HUDEP-2 (cell line): ENCODE measurements around the gene TRPM3.
"Not testable (repeated sequence)": the region's sequence is repeated elsewhere in the genome, so short reads cannot be mapped to it uniquely, and the experiment has no call there.

Source experiments
- DNase-seq, 76 experiments: peaks; one replicate each; lab custom pipeline; 2025; ENCODE audit not compliant: unreplicated experiment in 76 of 76; lab: John Stamatoyannopoulos, UW

The TRPM3 gene

DNA sequence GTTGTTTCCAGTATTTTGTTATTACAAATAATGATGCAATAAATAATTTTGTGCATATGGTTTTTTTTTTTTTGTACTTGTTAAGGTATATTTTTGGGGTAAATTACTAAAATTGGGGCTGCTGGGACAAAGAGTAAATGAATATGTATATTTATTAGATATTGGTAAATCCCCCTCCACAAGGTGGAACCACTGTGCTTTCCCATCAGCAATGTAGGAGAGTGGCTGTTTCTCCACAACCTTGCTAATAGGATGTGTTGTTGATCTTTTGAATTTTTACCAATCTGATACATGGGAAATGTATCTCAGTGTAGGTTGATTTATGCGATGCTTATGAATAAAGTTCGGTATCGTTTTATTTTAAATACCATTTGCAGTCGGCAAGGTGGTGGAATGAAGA lies 118.1 kb downstream of the TRPM3 start:
- DNase-seq, result no peak

DNA sequence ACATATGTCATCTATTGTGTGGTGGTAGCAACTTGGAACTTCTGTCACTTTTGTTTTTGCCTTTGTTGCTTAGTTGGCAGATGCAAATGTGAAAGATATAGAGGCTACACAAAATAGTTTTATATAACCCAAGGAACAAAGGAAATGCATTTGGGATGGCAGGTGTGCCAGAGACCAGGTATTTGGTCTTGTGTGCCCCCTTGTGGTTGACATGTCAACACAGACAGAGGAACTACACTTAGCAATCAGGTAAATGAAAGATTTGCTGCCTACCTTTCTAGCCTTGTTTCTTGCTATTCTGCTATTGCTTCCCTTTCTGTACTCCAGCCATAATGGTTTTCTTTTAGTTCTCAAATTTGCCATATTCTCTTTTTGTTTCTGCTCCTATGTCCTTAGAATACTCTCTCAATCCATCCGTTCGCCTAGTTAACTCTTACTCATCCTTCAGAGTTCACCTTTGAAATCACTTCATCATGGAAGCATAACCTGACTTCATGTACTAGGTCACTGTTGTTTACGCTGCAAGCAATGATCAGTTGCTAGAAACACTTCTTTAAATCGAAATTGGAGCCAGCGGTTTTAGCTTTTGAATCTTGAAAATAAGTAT lies 119.5 kb downstream of the TRPM3 start:
- DNase-seq, result peak in 3 of 76 experiments; percentile 0 to 5 (median 1)

DNA sequence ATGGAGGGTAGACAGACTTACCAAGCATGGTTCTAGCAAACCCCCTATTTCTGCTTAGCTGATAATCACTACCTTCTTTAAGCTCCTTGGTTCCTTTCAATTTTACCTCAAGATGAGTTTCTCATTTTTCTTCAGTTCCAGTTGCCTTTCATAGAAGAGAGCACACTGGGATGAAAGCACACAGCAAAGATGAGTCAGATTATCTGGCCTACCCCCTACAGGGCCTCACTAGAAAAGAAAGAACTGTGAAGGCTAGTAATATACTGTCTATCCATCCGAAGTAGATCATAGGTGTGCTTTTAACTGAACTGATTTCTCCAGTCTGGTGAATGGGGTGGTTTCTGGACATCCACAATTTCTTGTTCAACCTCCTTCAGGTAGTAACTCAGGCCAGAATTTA lies 122.5 kb downstream of the TRPM3 start:
- no peak for DNase-seq

DNA sequence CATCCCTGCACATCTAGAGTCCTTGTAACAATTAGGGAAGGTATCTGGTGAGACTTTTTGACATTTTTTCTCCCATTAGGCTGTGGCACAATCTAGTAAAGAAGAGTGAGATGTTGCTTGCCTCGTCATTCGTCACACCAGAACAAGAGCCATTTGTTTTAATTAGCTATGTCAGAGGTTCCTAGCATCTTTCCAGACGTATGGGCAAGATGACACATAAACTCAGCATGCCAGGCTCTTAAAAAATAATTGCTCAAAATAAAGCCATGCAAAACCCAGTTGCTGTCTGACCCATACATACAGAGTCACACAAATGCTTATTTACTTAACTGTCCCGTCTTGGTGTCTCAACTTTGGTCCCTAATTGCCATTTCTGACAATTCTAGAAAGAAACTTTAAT lies 125.9 kb downstream of the TRPM3 start:
- DNase-seq, result no peak

DNA sequence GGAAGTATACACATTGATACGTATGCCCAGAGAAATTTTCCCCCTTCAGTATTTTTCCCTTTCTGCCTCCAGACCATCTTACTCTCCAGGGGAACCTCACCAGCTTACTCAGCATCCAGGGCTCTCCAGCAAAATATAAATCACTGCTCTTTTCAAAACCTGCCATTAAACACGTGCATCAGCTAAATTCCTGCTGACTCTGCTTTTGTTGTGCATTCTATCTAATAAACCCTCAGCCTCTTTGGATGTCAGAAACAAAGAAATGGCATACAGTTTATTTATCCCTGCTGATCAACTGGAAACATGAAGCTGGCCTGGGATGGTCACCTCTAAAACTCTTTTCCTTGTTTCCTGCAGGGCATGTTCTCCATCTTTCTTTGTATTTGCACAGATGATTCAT lies 126.8 kb downstream of the TRPM3 start:
- DNase-seq, result peak in 1 of 76 experiments; percentile 0

DNA sequence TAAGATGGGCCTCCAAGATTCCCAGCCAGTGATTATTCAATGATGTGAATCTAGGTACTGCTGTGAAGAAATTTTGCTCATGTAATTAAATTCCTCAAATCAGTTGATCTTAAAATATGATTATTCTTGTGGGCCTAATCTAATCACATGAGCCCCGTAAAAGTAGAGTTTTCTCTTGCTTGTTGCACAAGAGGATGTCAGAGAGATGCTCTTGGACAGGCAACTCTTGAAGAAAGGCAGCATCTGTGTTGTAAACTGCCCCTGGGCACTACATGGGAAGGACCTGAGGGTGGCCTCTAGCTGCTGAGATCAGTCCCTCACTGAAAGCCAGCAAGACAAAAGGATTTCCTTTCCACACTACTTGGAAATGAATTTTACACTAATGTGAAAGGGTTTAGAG lies 132.9 kb downstream of the TRPM3 start:
- DNase-seq, result no peak

DNA sequence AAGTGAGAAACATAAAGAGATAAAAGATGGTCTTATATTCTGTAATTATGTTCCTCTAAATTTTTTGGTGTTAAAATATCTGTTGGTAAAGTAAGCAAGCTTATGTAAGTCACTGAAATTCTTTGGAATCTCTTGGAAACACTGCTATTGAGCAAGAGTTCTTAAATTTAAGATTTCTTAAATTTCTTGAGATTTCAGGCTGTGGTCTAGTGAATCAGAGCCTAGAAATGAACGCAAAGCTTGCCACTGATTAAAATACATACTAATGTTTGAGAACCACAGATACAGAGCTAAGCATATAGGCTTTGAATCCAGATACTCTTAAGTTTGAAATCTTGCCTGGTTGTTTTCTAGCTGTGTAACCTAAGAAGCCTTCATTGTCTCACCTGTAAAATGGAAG lies 133.4 kb downstream of the TRPM3 start:
- DNase-seq, result no peak

DNA sequence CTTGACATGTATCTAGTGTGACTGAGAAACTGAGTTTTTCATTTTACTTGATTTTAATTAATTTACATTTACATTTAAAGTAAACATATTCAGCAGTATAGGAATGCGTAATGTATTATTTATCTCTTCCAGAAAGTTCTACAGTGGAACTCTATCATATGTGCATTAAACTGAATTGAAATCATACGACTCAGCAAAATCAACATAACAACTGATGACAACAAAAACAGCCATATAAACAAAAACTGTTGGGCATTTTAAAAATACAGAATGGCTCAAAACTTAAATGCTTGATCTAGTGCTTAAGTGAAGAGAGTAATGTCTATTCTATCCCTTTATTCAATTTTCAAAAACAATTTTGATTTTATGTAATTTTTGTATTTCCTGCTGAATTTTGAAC lies 134.4 kb downstream of the TRPM3 start:
- no peak for DNase-seq

DNA sequence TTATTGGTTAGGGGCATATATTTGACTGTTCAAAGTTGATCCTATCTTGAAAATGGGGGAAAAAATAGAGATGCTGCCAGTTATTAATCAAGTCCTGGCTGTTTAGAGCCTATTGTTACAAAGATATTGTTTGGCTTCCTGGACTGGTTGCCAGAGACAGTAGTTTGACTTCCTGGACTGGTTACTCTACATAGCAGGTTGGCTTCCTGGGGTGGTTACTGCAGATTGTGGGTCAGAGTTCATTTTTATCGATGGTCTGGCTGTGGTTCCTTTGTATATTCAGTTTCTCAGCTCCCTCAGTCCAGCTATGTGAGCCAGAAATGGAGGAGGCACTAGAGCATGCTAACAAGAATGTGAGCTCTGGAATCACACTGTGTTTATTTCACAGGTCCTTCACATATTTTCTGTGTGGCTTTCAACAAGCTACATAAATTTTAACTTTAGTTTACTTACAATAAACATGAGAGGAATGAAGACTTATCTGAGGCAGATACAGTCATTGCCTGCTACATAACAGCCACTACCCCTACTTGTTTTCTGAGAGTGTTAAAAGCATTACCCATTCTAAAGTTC lies 137.6 kb downstream of the TRPM3 start:
- DNase-seq, result no peak

DNA sequence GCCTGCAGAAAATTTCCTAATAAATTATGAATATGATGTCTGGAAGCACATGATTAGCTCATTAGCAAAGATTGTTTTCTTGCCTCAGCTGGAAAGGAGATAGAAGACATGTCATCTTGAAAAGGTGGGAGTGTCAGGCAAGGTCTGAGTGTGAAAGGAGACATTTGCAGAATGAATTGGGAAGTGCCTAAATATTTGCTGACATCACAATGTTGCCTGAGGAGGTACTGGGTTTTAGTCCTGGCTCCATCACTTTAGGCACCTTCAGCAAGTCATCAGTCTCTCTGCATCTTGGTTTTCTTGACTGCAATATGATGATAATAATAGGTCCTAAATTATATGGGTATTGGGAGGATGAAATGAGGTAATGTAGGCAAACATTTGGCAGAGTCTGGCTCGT lies 140.1 kb downstream of the TRPM3 start:
- DNase-seq, result no peak

DNA sequence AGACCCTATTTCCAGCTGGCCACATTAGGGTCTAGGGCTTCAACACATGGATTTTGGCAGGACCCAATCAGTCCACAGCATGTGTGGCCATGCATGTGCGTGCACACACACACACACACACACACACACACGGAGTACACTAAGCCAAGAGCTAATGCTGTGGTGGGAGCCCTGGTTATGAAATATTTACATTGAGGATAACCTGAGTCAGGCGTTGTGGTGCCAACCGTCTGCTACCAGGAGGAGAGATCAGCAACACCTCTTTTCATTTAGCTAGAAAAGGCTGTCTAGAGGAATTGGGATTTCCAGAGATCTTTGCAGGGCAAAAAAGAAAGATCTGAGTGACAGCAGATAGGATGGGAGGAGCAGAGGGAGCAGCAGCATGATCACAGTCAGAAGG lies 141.5 kb downstream of the TRPM3 start:
- DNase-seq, result no peak

DNA sequence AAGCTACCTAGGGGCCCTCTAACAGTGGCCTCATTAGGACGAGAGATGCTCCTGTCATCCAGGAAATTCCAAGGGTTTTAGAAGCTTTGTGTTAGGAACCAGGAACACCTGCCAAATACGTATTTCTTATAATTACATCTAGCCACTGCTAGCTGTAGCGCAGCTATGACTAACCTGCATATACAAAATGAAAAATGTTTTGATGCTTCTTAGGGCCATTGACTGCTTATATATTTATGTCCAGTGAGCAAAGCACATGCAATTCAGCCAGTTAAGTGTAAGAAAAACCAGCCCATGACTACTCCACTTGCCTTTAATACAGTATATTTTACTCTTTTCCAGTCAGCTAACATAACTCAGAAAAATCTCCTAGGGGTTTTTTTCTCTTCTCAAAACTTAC lies 143.3 kb downstream of the TRPM3 start:
- DNase-seq, result no peak

DNA sequence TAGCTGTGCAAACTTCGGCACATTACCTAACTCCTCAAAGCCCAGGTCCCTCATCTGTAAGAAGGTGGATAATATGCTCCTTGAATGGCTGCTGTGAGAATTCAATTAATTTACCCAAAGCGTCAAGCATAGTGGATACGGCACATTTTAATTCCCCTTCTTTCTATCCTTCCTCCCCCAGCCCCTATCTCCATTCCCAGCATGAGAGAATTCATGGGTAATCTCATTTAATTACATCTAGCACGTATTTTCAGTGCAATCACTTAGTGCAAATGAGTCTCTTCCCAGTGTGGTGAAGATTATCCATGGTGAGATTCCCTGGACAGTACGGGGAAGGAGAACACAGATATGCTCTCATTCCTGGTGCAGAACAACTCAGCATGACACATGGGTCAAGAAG lies 145.6 kb downstream of the TRPM3 start:
- DNase-seq, result no peak

DNA sequence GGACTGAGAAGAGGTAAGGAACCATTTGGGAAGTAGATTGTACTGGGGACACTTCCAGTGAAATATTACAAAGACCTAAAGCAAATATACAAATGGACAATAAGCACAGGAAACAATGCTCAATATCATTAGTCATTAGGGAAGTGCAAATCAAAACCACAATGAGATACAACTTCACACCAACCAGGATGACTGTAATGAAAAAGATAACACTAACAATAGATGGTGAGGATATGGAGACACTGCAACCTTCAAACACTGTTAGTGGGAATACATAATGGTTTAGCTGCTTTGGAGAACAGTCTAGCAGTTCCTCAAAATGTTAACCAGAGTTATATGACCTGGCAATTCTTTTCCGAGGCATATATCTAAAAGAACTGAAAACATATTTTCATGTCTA lies 149.7 kb downstream of the TRPM3 start:
- DNase-seq, result no peak

DNA sequence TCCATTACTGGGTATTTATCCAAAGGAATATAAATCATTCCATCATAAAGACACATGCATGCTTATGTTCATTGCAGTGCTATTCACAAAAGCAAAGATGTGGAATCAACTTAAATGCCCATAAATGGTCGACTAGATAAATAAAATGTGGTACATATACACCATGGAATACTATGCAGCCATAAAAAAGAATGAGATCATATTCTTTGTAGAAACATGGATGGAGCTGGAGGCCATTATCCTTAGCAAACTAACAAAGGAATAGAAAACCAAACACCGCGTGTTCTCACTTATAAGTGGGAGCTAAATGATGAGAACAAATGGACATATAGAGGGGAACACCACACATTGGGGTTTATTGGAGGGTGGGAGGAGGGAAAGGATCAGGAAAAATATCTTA lies 155.0 kb downstream of the TRPM3 start:
- not testable (repeated sequence) for DNase-seq

DNA sequence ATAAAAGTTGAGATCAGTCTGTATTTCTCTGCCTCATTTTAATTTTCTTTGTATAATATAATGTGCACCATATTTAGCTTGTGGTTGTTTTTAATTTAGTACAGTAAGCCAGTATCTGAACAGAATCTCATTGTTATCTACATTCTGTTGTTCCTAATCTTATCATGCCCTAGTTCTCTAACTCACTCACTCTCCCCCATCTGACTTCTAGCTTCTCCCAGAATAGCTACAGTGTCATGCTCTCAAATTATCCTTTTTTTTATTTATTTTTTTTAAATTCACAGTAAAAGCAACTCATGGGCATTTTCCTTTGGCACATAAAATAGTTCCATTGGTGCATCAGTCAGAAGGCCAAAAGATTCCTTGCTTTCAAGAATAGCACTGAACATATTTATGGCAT lies 156.6 kb downstream of the TRPM3 start:
- DNase-seq, result no peak

DNA sequence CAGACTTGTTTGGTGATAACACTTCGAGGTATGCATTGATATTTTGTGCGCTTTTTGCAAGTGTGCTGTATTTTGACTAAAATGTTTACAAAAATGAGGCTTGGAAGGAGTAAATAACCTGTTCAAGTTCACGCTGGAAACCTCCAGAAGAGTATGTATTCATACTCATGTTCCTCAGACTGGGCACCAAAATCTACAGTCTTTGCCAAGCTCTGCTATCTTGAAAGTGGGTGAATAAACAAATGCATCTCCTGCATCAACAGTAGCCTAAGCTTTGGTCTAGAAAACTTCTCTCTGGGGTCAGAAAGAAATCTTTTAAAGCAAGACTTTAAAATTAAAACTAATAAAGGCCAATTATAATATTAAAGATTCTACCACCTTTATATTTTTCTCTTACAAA lies 157.9 kb downstream of the TRPM3 start:
- no peak for DNase-seq

DNA sequence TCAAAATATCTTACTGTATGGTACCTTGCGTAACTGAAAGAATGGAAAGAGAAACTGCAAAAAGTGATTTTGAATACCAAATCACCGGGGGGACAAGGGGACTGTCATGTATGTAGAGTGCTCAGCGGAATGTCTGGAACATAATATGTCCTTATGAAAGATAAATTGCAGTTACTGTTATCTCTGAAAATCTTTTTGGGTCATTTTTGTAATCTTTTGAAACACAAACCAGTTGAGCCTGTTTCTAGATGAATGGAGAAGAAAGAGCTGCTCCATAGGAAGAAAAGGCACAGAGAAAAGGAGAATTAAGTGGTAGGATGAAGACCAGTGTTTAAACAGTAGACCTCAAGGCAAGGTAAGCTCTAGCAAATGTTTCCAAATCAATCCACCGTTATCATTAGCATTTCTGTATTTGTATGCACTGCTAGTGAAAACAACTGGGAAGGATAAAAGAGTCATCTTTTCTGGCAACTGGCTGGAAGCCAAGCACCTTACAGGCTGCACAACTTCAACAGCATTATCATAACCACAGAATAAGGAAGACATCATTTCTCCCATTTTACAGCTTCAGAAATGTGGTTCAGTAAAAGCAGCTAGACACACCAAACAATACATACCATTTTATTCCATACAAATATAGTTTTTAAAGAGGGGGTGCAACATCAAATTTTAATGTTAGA lies 158.5 kb downstream of the TRPM3 start:
- DNase-seq, result no peak

DNA sequence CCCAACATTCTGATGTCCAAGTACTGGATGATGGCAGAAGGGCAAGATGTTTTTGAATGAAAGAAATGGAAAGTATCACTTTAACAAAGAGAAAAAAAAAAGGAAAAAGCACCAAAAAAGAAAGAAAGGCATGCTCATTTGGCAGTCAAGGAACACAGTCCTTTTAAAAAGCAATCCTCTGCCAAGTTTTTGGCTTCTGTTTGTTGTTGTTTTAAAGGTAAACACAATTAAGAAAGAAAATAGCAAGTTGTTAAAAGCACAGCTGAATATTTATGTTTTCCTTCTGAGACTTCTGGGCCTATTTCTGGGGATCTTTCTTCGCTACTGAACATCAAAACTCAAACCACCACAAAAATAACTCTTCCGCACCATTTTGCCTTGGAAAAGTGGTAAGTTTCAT lies 162.1 kb downstream of the TRPM3 start:
- DNase-seq, result no peak

DNA sequence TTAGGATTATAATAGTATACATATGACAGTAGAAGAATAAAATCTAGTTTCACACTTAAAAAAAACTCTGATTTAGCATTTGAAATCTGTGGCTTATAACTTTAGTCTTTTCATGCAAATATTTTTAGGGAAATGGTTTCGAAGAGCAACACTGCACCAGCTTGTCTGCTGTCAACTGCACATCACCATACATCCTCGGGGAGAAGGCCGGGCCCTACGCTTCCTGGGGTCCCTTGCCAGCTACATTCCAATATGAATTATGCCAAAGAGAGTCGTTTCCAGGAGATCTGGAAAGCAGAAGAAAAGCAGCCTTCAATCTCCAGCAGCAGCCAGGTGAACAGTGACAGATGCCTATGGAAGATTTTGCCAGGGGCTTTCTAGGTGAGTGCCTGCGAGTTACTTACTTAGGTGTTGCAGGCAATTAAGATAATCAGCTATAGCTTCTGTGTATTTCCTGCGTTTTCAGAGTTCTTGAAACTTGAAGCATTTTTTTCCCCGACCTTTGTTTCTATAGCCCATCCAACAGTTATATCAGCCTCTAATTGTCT lies 166.8 kb downstream of the TRPM3 start:
- DNase-seq, result no peak

DNA sequence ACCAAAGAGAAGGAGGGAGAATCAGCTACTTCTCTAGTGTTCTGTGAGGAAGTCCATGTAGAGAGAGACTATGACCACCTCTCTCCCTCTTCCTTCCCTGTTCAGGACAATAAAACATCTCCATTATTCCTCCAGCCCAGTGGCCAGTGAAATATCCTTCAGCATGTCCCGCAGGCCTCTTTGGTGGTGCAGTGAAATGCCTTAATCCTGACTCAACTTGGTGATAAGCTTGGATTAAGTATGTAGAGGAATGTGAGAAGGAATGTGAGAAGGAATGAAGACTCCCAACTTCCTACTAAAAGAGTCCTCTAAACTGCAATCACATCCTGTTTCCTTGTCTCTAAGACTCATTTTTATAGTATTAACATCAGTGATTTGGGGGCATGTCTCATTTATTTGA lies 167.3 kb downstream of the TRPM3 start:
- DNase-seq, result no peak
